ENCODE measurements around the gene TMSB15B. TPM values are rescaled to one million over a fixed set of nuclear protein-coding genes. Genes with fewer than 3 reads are reported as not detected.
"Not testable (repeated sequence)": the region's sequence is repeated elsewhere in the genome, so short reads cannot be mapped to it uniquely, and the experiment has no call there.

Gene TMSB15B
- total RNA-seq (2021) (12.8 and 19.3 TPM in 2 replicates), Bru-seq, nascent RNA (percentile 41 among the genes with signal in this experiment), BruChase-seq, experiment 1, labeled RNA remaining after a 2-hour chase (percentile 42 among the genes with signal in this experiment), BruChase-seq, experiment 2, labeled RNA remaining after a 6-hour chase (percentile 37 among the genes with signal in this experiment)
- long read RNA-seq, transcript TMSB15B-204 (3 exons, 665 nt) = major isoform, 15 of 29 reads
- long read RNA-seq, partial matches to known transcripts = 4 of 29 reads
- long read RNA-seq, other reads (novel, unspliced or antisense) = 9 of 29 reads

DNA sequence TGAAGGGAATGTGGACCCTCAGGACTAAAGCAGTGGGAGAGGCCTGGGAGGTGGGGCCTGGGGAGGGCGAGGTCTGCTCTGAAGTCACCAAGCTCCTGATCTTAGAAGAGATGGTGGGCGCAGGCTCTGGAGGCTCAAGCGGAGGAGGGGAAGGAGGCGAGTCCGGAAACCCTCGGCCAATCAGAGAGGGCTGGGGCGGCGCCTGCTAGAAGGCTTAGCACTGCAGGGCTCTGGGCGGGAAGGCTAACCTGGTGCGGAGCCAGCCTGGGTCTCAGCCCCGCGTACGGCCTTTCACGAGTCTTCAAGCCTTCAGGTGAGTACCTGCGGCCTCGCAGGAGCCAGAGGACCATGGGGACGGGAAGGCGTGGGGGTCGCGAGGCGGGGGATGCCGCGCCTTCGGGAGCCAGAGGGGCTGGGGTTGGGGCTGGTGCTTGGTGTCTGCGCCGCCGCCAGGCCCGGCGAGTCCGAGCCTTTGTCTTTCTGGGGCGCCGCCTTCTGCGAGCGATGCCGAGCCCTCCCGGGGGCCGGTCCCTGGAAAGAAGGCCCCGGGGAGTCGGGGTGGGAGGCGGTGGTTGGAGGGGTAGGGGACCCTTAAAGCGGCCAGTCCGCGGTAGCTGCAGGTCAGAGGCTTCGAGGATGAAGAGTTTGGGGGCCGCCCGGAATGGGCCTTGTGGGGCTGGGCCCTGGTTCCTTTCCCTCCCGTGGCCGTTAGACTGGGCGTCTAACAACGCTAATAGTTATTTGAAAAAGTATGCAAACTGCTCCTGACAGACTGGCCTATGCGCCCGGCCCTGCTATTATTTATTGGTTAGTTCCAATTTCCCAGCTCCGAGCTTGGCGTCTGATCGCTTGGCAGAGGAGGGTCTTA is at the start of gene TMSB15B:
TSS of gene TMSB15B (plus strand) at position 217 of the 868 bp plus-strand sequence.
- not testable (repeated sequence) for H3K27me3 ChIP-seq (replicated peaks; ENCODE audit: insufficient read depth, low read depth, low read length, poor library complexity); H3K9me3 ChIP-seq (ENCODE audit: low read depth, low read length, poor library complexity, severe bottlenecking)

GRCh38 chrX:103913356-103914020 is 48.9 kb upstream of the TMSB15B start:
- no TSS peak for BruUV-seq (replicated peaks)
- H3K27me3 ChIP-seq (replicated peaks; ENCODE audit: insufficient read depth, low read depth, low read length, poor library complexity) = peaks cover 9% of the 10 kb centered on the region
- TF ChIP-seq, protein P1, sequence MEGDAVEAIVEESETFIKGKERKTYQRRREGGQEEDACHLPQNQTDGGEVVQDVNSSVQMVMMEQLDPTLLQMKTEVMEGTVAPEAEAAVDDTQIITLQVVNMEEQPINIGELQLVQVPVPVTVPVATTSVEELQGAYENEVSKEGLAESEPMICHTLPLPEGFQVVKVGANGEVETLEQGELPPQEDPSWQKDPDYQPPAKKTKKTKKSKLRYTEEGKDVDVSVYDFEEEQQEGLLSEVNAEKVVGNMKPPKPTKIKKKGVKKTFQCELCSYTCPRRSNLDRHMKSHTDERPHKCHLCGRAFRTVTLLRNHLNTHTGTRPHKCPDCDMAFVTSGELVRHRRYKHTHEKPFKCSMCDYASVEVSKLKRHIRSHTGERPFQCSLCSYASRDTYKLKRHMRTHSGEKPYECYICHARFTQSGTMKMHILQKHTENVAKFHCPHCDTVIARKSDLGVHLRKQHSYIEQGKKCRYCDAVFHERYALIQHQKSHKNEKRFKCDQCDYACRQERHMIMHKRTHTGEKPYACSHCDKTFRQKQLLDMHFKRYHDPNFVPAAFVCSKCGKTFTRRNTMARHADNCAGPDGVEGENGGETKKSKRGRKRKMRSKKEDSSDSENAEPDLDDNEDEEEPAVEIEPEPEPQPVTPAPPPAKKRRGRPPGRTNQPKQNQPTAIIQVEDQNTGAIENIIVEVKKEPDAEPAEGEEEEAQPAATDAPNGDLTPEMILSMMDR (conservative IDR thresholded peaks at IDR 0.05; ENCODE audit: low read depth, low read length) = no peak
- TF ChIP-seq EZH2 (IDR thresholded peaks at IDR 0.05; ENCODE audit: borderline replicate concordance, low read depth, low read length, poor library complexity, severe bottlenecking) = no peak
- no peaks in the 10 kb centered on the region for H3K4me1 ChIP-seq (ENCODE audit: insufficient read depth, low read length, poor library complexity, severe bottlenecking)
- no peak overlapping the region for H3K4me3 ChIP-seq (ENCODE audit: low read depth, low read length, poor library complexity, severe bottlenecking)
- no peaks in the 10 kb centered on the region for H3K9me3 ChIP-seq (ENCODE audit: low read depth, low read length, poor library complexity, severe bottlenecking)
- DNase-seq (ENCODE audit: low spot score) = no peak
- no peak overlapping the region for H3K27ac ChIP-seq (ENCODE audit: low read depth, low read length, poor library complexity, severe bottlenecking)
- intact Hi-C loops (cut with micrococcal nuclease; ENCODE audit: unreplicated experiment) = no loop called here
- ChIA-PET POLR2A (ENCODE audit: low non-redundant PET) (no interaction called here), CTCF (no interaction called here)
- no peaks in the 10 kb centered on the region for H3K36me3 ChIP-seq (ENCODE audit: insufficient read depth, low read length, poor library complexity, severe bottlenecking)

More for the DNA sequence above, at the start of gene TMSB15B:
- POLR2A ChIA-PET (ENCODE audit: low non-redundant PET); BruUV-seq (replicated peaks); DNase-seq (ENCODE audit: low spot score); H3K4me3 ChIP-seq (ENCODE audit: low read depth, low read length, poor library complexity, severe bottlenecking); H3K27ac ChIP-seq (ENCODE audit: low read depth, low read length, poor library complexity, severe bottlenecking); intact Hi-C loops (cut with micrococcal nuclease; ENCODE audit: unreplicated experiment); H3K4me1 ChIP-seq (ENCODE audit: insufficient read depth, low read length, poor library complexity, severe bottlenecking); H3K36me3 ChIP-seq (ENCODE audit: insufficient read depth, low read length, poor library complexity, severe bottlenecking); CTCF ChIA-PET: not testable (repeated sequence)

DNA sequence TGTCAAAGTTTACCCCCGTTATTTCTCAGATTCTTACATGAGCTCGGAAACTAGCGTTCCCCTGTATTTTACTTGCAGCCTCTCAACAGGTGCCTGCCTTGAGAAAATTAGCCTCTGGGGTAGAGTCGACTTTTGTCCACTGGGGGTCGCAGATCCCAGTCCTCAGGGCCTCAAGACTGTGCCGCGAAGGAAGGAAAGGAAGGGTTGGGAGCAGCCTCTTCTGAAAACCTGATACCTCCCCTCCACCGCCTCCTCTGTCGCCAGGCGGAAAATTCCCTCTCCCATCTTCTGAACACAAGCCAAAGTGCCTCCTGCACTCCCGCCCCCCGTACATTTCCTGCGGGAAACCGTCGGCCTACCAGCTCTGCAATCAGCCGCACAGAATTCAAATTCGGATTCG is 44.4 kb upstream of the TMSB15B start:
- POLR2A ChIA-PET (ENCODE audit: low non-redundant PET) = no interaction called here

More for the DNA sequence above, 44.4 kb upstream of the TMSB15B start:
- Histone ChIP-seq H3K27me3 (replicated peaks; ENCODE audit: insufficient read depth, low read depth, low read length, poor library complexity) (peaks cover 6% of the 10 kb centered on the region), H3K9me3 (ENCODE audit: low read depth, low read length, poor library complexity, severe bottlenecking) (no peaks in the 10 kb centered on the region), H3K27ac (ENCODE audit: low read depth, low read length, poor library complexity, severe bottlenecking) (no peak overlapping the region), H3K4me3 (ENCODE audit: low read depth, low read length, poor library complexity, severe bottlenecking) (peak overlapping the region; percentile 52), H3K4me1 (ENCODE audit: insufficient read depth, low read length, poor library complexity, severe bottlenecking) (no peaks in the 10 kb centered on the region), H3K36me3 (ENCODE audit: insufficient read depth, low read length, poor library complexity, severe bottlenecking) (no peaks in the 10 kb centered on the region)
- BruUV-seq (replicated peaks) = no TSS peak
- DNase-seq (ENCODE audit: low spot score) = peak; percentile 81
- no peak for TF ChIP-seq EZH2 (IDR thresholded peaks at IDR 0.05; ENCODE audit: borderline replicate concordance, low read depth, low read length, poor library complexity, severe bottlenecking)
- TF ChIP-seq, protein P1 (conservative IDR thresholded peaks at IDR 0.05; ENCODE audit: low read depth, low read length) = peak; percentile 63
- CTCF ChIA-PET = no interaction called here
- intact Hi-C loops (cut with micrococcal nuclease; ENCODE audit: unreplicated experiment) = no loop called here

Measured in A673 (cell line).